SK-N-SH (cell line): ENCODE data around the gene EPHB2. TPM values are rescaled to one million over a fixed set of nuclear protein-coding genes. Genes with fewer than 3 reads are reported as not detected.

ENCODE experiments used
- CTCF ChIA-PET: fragments of 300-600, 350-600 bp; formaldehyde crosslinking; extraction: SDS; loops from one replicate; lab custom pipeline; 2021; lab: Yijun Ruan, JAX
- POLR2A ChIA-PET: fragments of 350-600 bp; sonication (Branson Sonifier 250); formaldehyde crosslinking; extraction: SDS; loops from one replicate; lab custom pipeline; 2020; ENCODE audit warnings: antibody characterized with exemption, inconsistent platforms; lab: Yijun Ruan, JAX
- DNase-seq: peaks from one replicate; pipeline ENCODE4 v3.0.0; 2012
- H2AFZ ChIP-seq: fragments of 200-600 bp; sonication (generic); 2 replicates; pipeline ENCODE4 v1.8.1; 2016; ENCODE audit warnings: antibody characterized with exemption, mild to moderate bottlenecking, low read depth
- H3F3A ChIP-seq: fragments of 200-600 bp; sonication (generic); replicated peaks from 2 replicates; pipeline ENCODE3; 2016; ENCODE audit warnings: antibody characterized with exemption, mild to moderate bottlenecking; ENCODE audit not compliant: insufficient read depth
- H3K27ac ChIP-seq, 2 experiments: fragments of 200-500 bp in 1 of 2; fragments of 200-600 bp in 1 of 2; sonication (Bioruptor generic) in 1 of 2; sonication (generic), shearing (Covaris generic) in 1 of 2; 2 replicates each; pipeline versions ENCODE4 v1.5.1 to v1.6.1; 2014 to 2016; ENCODE audit warnings: low read depth in 2 of 2, inconsistent platforms in 1 of 2, low read length in 1 of 2, mild to moderate bottlenecking in 1 of 2, mixed read lengths in 1 of 2
- H3K27me3 ChIP-seq: fragments of 200-600 bp; sonication (generic), shearing (Covaris generic); 2 replicates; pipeline ENCODE4 v1.6.1; 2016; ENCODE audit warnings: mixed run types; ENCODE audit not compliant: insufficient read depth
- H3K36me3 ChIP-seq, 2 experiments: fragments of 200-500 bp in 1 of 2; fragments of 200-600 bp in 1 of 2; sonication (Bioruptor generic) in 1 of 2; sonication (generic) in 1 of 2; replicated peaks in 1 of 2; 2 replicates each; pipeline versions ENCODE3 to v1.5.1; 2014 to 2016; ENCODE audit warnings: low read length in 1 of 2, mild to moderate bottlenecking in 1 of 2; ENCODE audit not compliant: insufficient read depth in 2 of 2, control insufficient read depth in 1 of 2
- H3K4me1 ChIP-seq, 2 experiments: fragments of 200-500 bp in 1 of 2; fragments of 200-600 bp in 1 of 2; sonication (Bioruptor generic) in 1 of 2; sonication (generic), shearing (Covaris generic) in 1 of 2; 2 replicates each; pipeline versions ENCODE4 v1.5.1 to v1.6.1; 2014 to 2016; ENCODE audit warnings: low read depth in 1 of 2, low read length in 1 of 2, mixed run types in 1 of 2; ENCODE audit not compliant: insufficient read depth in 2 of 2, control insufficient read depth in 1 of 2
- H3K4me2 ChIP-seq: fragments of 200-600 bp; sonication (generic), shearing (Covaris generic); 2 replicates; pipeline ENCODE4 v1.6.1; 2017; ENCODE audit warnings: mixed run types
- H3K4me3 ChIP-seq, 2 experiments: fragments of 200-500 bp in 1 of 2; fragments of 200-600 bp in 1 of 2; sonication (Bioruptor generic) in 1 of 2; sonication (generic), shearing (Covaris generic) in 1 of 2; 2 replicates each; pipeline versions ENCODE4 v1.5.1 to v1.8.1; 2014 to 2016; ENCODE audit warnings: low read depth in 2 of 2, inconsistent platforms in 1 of 2, low read length in 1 of 2, mild to moderate bottlenecking in 1 of 2, mixed read lengths in 1 of 2, moderate library complexity in 1 of 2
- H3K79me2 ChIP-seq: fragments of 200-600 bp; sonication (generic); 2 replicates; pipeline ENCODE4 v1.8.1; 2017; ENCODE audit warnings: mild to moderate bottlenecking; ENCODE audit not compliant: insufficient read depth
- H3K9ac ChIP-seq: fragments of 200-600 bp; sonication (generic); 2 replicates; pipeline ENCODE4 v1.6.1; 2017; ENCODE audit warnings: mixed run types
- H3K9me2 ChIP-seq: fragments of 200-600 bp; sonication (generic); 2 replicates; pipeline ENCODE4 v1.6.1; 2017; ENCODE audit warnings: mixed run types
- H3K9me3 ChIP-seq: fragments of 200-600 bp; sonication (generic); 2 replicates; pipeline ENCODE4 v1.6.1; 2017; ENCODE audit warnings: mixed run types, mild to moderate bottlenecking, moderate library complexity
- H4K20me1 ChIP-seq: fragments of 200-600 bp; sonication (generic); 2 replicates; pipeline ENCODE4 v1.6.1; 2017; ENCODE audit warnings: mild to moderate bottlenecking, mixed run types; ENCODE audit not compliant: insufficient read depth
- CTCF ChIP-seq: fragments of 200-600 bp; sonication (generic); IDR thresholded peaks from 2 replicates; pipeline ENCODE4 v1.6.1; 2017; ENCODE audit warnings: antibody characterized with exemption, mild to moderate bottlenecking, moderate library complexity
- ELF1 ChIP-seq: IDR thresholded peaks from 2 replicates; pipeline ENCODE4 v1.4.0; 2012
- EP300 ChIP-seq, 2 experiments: IDR thresholded peaks; 2 replicates each; pipeline versions ENCODE4 v1.4.0 to v1.6.1; 2012; ENCODE audit warnings: borderline replicate concordance in 1 of 2, low read depth in 1 of 2, low read length in 1 of 2
- FOXJ3 ChIP-seq: sonication (generic); formaldehyde crosslinking; IDR thresholded peaks from 2 replicates; pipeline ENCODE4 v1.5.1; 2020; ENCODE audit warnings: mild to moderate bottlenecking, missing genetic modification reagents
- MEF2A ChIP-seq: IDR thresholded peaks from 2 replicates; pipeline ENCODE4 v1.4.0; 2012; ENCODE audit warnings: low read depth, borderline replicate concordance
- PBX3 ChIP-seq: IDR thresholded peaks from 2 replicates; pipeline ENCODE4; 2012
- POLR2AphosphoS5 ChIP-seq: IDR thresholded peaks from 2 replicates; pipeline ENCODE4 v1.6.1; 2012; ENCODE audit warnings: low read depth, low read length
- RAD21 ChIP-seq: IDR thresholded peaks from 2 replicates; pipeline ENCODE4 v1.6.1; 2012; ENCODE audit warnings: mild to moderate bottlenecking, low read length
- RCOR1 ChIP-seq: fragments of 150-350 bp; IDR thresholded peaks from 2 replicates; pipeline ENCODE4 v1.6.1; 2017; ENCODE audit warnings: antibody characterized with exemption, low read length
- RFX5 ChIP-seq: IDR thresholded peaks from 2 replicates; pipeline ENCODE4 v1.6.1; 2012; ENCODE audit warnings: mild to moderate bottlenecking, improper control_type of control experiment, low read length
- SIN3A ChIP-seq: IDR thresholded peaks from 2 replicates; pipeline ENCODE4 v1.6.1; 2012; ENCODE audit warnings: low read depth, mild to moderate bottlenecking, low read length, moderate library complexity, borderline replicate concordance
- YY1 ChIP-seq: IDR thresholded peaks from 2 replicates; pipeline ENCODE4 v1.4.0; 2012; ENCODE audit warnings: low read depth, mild to moderate bottlenecking
- whole genome bisulfite sequencing: methylation state at CpG from one replicate; pipeline ENCODE4 v1.1.6; 2017; ENCODE audit warnings: low lambda C conversion rate; 5-methylcytosine and 5-hydroxymethylcytosine counted together
- polyA plus RNA-seq, 3 experiments: library from polyadenylated mRNA; depleted of rRNA; stranded (reverse); fragments of >200 nt; gene quantifications; 2 replicates each; pipeline ENCODE4 v1.2.3, GENCODE V29; 2012

EPHB2 gene
- polyA plus RNA-seq, 1 of the 3 experiments (the other 2 are of a cell fraction) = 25.2 TPM

- Histone ChIP-seq H2AFZ (no peak overlapping the region), H3K27me3 (no peaks in the 10 kb centered on the region), H3K79me2 (peaks cover 78% of the 10 kb centered on the region), H4K20me1 (0 out of 2 replicates have a peak, but pooled peaks cover 10% of the 10 kb centered on the region), H3K4me2 (no peak overlapping the region), H3K9ac (no peak overlapping the region), H3K4me1 (peaks cover 0 to 4% of the 10 kb centered on the region in 2 experiments; a peak in 1 of 4 replicates), H3K27ac (no peak overlapping the region)
- WGBS = 98% methylated on average over 7 of the region's 8 CpGs
- no peak for DNase-seq
- POLR2A ChIA-PET = no interaction called here
- TF ChIP-seq RAD21 (no peak), FOXJ3 (CRISPR knock-in tag) (no peak), CTCF (no peak), EP300 (IDR thresholded peaks at IDR 0.05; ENCODE audit: borderline replicate concordance in 1 of 2, low read depth in 1 of 2, low read length in 1 of 2) (no peak), RCOR1 (no peak), SIN3A (no peak), RFX5 (no peak), ELF1 (no peak), MEF2A (no peak), YY1 (no peak), POLR2AphosphoS5 (no peak)
- TF ChIP-seq, all 33 proteins: peak for 0
- no peaks in the 10 kb centered on the region for H3K9me2 ChIP-seq
- peaks cover 0 to 7% of the 10 kb centered on the region in 2 experiments for H3K36me3 ChIP-seq
- H3K9me3 ChIP-seq = no peaks in the 10 kb centered on the region
- no peak overlapping the region for H3K4me3 ChIP-seq
- H3F3A ChIP-seq = peaks cover 6% of the 10 kb centered on the region
- CTCF ChIA-PET = interaction anchor here (1.8 kb wide), 1 partner anchor 25 kb away, joined by 4 read pairs; no protein-coding TSS in a partner anchor
Observed at GRCh38 chr1:22733643-22734042, 23.0 kb downstream of the EPHB2 start.

GRCh38 chr1:22736501-22737080 is 26.0 kb downstream of the EPHB2 start:
- WGBS = 93% methylated on average over 16 of the region's 23 CpGs
- POLR2A ChIA-PET = no interaction called here

More at GRCh38 chr1:22736501-22737080, 26.0 kb downstream of the EPHB2 start:
- H3K4me1 ChIP-seq = peaks cover 13 to 19% of the 10 kb centered on the region in 2 experiments; a peak in 3 of 4 replicates
- no peaks in the 10 kb centered on the region for H3K9me2 ChIP-seq
- H3K79me2 ChIP-seq = peaks cover 73% of the 10 kb centered on the region
- CTCF ChIA-PET = interaction anchor here (1.5 kb wide), 1 partner anchor 126 kb away, joined by 3 read pairs; no protein-coding TSS in a partner anchor
- no peak overlapping the region for H3K4me2 ChIP-seq
- H3K9ac ChIP-seq = no peak overlapping the region
- H2AFZ ChIP-seq = no peak overlapping the region
- peak overlapping the region in 1 of 2 experiments; percentile 82; a peak in 1 of 4 replicates for H3K27ac ChIP-seq
- H3F3A ChIP-seq = peaks cover 13% of the 10 kb centered on the region
- no peaks in the 10 kb centered on the region for H3K27me3 ChIP-seq
- TF ChIP-seq PBX3 = no peak
- TF ChIP-seq, all 33 proteins: peak for 0
- H4K20me1 ChIP-seq = no peaks in the 10 kb centered on the region
- no peak overlapping the region for H3K4me3 ChIP-seq
- DNase-seq = no peak
- peaks cover 0 to 7% of the 10 kb centered on the region in 2 experiments for H3K36me3 ChIP-seq
- no peaks in the 10 kb centered on the region for H3K9me3 ChIP-seq
